SK-N-SH treated with all-trans-retinoic acid at 6 μM for 48 hours (cell line): ENCODE results near the gene PLAAT1.

Source experiments
- ATAC-seq: fragments of 200-7000 bp; cut with Tn5 transposase; 3 replicates; pipeline ENCODE4 v1.9.1; 2020; ENCODE audit warnings: mild to moderate bottlenecking, moderate library complexity
- ARNTL ChIP-seq: fragments of 450-650 bp; formaldehyde crosslinking; IDR thresholded peaks from 2 replicates; pipeline ENCODE4 v1.5.0; 2020; ENCODE audit warnings: low read depth, mild to moderate bottlenecking, moderate library complexity, borderline replicate concordance
- BACH2 ChIP-seq: fragments of 250-450 bp; sonication (Bioruptor Pico); IDR thresholded peaks from 2 replicates; pipeline ENCODE4 v1.9.0; 2021; ENCODE audit warnings: mild to moderate bottlenecking, borderline replicate concordance
- CSDC2 ChIP-seq: fragments of 250-450 bp; sonication (Bioruptor Pico); IDR thresholded peaks from 2 replicates; pipeline ENCODE4 v1.5.0; 2020; ENCODE audit warnings: mild to moderate bottlenecking, moderate library complexity
- ESRRG ChIP-seq: fragments of 250-450 bp; sonication (Bioruptor Pico); IDR thresholded peaks from 2 replicates; pipeline ENCODE4 v1.6.1; 2021; ENCODE audit warnings: mild to moderate bottlenecking
- GLIS3 ChIP-seq: fragments of 250-450 bp; sonication (Bioruptor Pico); IDR thresholded peaks from 2 replicates; pipeline ENCODE4 v1.5.0; 2020; ENCODE audit warnings: mild to moderate bottlenecking, moderate library complexity
- PPARA ChIP-seq: fragments of 250-450 bp; sonication (Bioruptor Pico); IDR thresholded peaks from 2 replicates; pipeline ENCODE4 v1.5.0; 2020; ENCODE audit warnings: mild to moderate bottlenecking, borderline replicate concordance
- SNAI2 ChIP-seq: fragments of 250-450 bp; sonication (Bioruptor Pico); IDR thresholded peaks from 2 replicates; pipeline ENCODE4 v1.5.0; 2020; ENCODE audit warnings: mild to moderate bottlenecking, moderate library complexity
- TCF4 ChIP-seq: fragments of 250-450 bp; sonication (Bioruptor Pico); IDR thresholded peaks from 2 replicates; pipeline ENCODE4 v1.8.0; 2021; ENCODE audit warnings: mild to moderate bottlenecking, moderate library complexity, borderline replicate concordance
- TOX ChIP-seq: fragments of 250-450 bp; sonication (Bioruptor Pico); IDR thresholded peaks from 2 replicates; pipeline ENCODE4 v1.8.0; 2021; ENCODE audit warnings: mild to moderate bottlenecking, moderate library complexity, borderline replicate concordance
- ZC3H10 ChIP-seq: fragments of 250-450 bp; sonication (Bioruptor Pico); IDR thresholded peaks from 2 replicates; pipeline ENCODE4 v1.5.1; 2021; ENCODE audit warnings: mild to moderate bottlenecking, moderate library complexity
- ZFP3 ChIP-seq: fragments of 250-450 bp; sonication (Bioruptor Pico); IDR thresholded peaks from 2 replicates; pipeline ENCODE4 v1.5.0; 2020; ENCODE audit warnings: mild to moderate bottlenecking, moderate library complexity
- ZNF565 ChIP-seq: fragments of 450-650 bp; formaldehyde crosslinking; conservative IDR thresholded peaks from 2 replicates; pipeline ENCODE4 v1.5.0; 2020; ENCODE audit warnings: low read depth, mild to moderate bottlenecking, moderate library complexity
- ZNF8 ChIP-seq: fragments of 450-650 bp; formaldehyde crosslinking; IDR thresholded peaks from 2 replicates; pipeline ENCODE4 v1.5.0; 2020; ENCODE audit warnings: mild to moderate bottlenecking, moderate library complexity
- TF ChIP-seq, protein P1 (sequence below): fragments of 250-450 bp; sonication (Bioruptor Pico); IDR thresholded peaks from 2 replicates; pipeline ENCODE4 v1.5.1; 2021; ENCODE audit warnings: mild to moderate bottlenecking, moderate library complexity
- TF ChIP-seq, protein P2 (sequence below): fragments of 250-450 bp; sonication (Bioruptor Pico); IDR thresholded peaks from 2 replicates; pipeline ENCODE4 v1.5.0; 2020; ENCODE audit warnings: mild to moderate bottlenecking, moderate library complexity
- TF ChIP-seq, protein P3 (sequence below): fragments of 250-450 bp; sonication (Bioruptor Pico); IDR thresholded peaks from 2 replicates; pipeline ENCODE4 v1.5.1; 2020; ENCODE audit warnings: low read depth, mild to moderate bottlenecking, moderate library complexity

PLAAT1 gene

DNA sequence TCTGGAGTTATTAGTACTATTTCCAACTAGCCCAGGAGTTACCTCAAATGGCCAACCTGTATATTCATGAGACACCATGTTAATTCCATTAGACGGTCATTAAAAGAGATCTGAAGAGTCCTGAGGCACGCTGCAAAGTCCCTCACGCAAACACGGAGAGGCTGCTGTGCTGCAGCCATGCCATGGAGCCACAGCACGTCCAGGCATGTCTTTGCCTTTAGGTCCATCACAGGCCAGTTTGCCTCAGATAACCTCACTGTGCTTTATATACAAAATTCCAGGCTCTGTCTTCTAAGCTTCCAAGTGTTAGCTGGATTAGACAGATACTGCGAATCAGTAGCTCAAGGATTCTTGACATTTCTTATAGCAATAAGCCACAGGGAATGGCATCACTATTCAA lies 9.8 kb upstream of the PLAAT1 start:
- TF ChIP-seq, protein P1, sequence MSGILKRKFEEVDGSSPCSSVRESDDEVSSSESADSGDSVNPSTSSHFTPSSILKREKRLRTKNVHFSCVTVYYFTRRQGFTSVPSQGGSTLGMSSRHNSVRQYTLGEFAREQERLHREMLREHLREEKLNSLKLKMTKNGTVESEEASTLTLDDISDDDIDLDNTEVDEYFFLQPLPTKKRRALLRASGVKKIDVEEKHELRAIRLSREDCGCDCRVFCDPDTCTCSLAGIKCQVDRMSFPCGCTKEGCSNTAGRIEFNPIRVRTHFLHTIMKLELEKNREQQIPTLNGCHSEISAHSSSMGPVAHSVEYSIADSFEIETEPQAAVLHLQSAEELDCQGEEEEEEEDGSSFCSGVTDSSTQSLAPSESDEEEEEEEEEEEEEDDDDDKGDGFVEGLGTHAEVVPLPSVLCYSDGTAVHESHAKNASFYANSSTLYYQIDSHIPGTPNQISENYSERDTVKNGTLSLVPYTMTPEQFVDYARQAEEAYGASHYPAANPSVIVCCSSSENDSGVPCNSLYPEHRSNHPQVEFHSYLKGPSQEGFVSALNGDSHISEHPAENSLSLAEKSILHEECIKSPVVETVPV (CRISPR knock-in tag), result no peak
- TF ChIP-seq ZNF565 (no peak), ZC3H10 (CRISPR knock-in tag) (no peak), CSDC2 (no peak), SNAI2 (CRISPR knock-in tag) (no peak)
- TF ChIP-seq, protein P2, sequence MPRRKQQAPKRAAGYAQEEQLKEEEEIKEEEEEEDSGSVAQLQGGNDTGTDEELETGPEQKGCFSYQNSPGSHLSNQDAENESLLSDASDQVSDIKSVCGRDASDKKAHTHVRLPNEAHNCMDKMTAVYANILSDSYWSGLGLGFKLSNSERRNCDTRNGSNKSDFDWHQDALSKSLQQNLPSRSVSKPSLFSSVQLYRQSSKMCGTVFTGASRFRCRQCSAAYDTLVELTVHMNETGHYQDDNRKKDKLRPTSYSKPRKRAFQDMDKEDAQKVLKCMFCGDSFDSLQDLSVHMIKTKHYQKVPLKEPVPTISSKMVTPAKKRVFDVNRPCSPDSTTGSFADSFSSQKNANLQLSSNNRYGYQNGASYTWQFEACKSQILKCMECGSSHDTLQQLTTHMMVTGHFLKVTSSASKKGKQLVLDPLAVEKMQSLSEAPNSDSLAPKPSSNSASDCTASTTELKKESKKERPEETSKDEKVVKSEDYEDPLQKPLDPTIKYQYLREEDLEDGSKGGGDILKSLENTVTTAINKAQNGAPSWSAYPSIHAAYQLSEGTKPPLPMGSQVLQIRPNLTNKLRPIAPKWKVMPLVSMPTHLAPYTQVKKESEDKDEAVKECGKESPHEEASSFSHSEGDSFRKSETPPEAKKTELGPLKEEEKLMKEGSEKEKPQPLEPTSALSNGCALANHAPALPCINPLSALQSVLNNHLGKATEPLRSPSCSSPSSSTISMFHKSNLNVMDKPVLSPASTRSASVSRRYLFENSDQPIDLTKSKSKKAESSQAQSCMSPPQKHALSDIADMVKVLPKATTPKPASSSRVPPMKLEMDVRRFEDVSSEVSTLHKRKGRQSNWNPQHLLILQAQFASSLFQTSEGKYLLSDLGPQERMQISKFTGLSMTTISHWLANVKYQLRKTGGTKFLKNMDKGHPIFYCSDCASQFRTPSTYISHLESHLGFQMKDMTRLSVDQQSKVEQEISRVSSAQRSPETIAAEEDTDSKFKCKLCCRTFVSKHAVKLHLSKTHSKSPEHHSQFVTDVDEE (CRISPR knock-in tag), result no peak
- no peak for ATAC-seq

DNA sequence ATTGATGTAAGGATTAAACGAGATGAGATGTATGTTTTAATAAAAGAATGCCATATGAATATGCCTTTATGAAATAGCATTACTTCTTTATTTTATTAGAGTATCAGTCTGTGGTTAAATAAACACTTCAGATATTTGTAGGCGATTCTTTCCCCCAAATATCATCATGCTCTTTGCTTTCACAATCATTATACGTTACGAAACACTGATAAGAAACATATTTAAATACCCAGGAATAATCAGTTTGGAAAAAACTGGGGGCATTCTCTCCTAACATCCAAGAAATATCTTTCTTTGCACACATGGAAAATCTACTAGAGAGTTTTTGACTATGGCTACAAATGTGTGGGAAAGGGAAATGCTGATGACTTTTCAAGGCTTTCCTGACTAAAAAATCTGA lies 4.4 kb upstream of the PLAAT1 start:
- ATAC-seq, result no peak
- TF ChIP-seq ZNF8 (CRISPR knock-in tag), result no peak
- TF ChIP-seq ESRRG (CRISPR knock-in tag), result no peak
- TF ChIP-seq TOX (CRISPR knock-in tag), result no peak
- TF ChIP-seq ARNTL (CRISPR knock-in tag), result no peak
- TF ChIP-seq BACH2 (CRISPR knock-in tag), result no peak
- TF ChIP-seq, protein P2 (CRISPR knock-in tag), result no peak
- TF ChIP-seq GLIS3 (CRISPR knock-in tag), result no peak
- TF ChIP-seq PPARA, result no peak
- no peak for TF ChIP-seq ZC3H10 (CRISPR knock-in tag)
- TF ChIP-seq TCF4, result no peak
- TF ChIP-seq, protein P3, sequence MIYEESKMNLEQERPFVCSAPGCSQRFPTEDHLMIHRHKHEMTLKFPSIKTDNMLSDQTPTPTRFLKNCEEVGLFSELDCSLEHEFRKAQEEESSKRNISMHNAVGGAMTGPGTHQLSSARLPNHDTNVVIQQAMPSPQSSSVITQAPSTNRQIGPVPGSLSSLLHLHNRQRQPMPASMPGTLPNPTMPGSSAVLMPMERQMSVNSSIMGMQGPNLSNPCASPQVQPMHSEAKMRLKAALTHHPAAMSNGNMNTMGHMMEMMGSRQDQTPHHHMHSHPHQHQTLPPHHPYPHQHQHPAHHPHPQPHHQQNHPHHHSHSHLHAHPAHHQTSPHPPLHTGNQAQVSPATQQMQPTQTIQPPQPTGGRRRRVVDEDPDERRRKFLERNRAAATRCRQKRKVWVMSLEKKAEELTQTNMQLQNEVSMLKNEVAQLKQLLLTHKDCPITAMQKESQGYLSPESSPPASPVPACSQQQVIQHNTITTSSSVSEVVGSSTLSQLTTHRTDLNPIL, result no peak

DNA sequence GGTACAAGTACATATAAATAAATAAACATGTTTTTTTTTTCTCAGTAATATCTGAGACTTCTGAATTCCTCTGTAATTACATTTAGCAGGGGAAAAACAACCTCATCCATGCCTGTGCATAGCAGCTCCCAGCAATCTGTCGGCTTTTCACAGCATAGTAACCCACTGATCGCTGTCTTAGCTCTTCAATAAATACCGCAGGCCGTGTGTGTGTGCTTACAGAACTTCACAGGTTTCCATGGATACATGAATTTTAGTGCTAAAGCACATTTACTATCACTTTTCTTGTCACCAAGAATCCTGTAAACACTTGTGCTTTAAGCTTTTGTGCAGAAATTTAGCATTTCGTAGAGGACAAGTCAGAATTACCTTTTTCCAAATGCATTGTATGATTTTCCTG lies 4.0 kb upstream of the PLAAT1 start:
- no peak for TF ChIP-seq ZC3H10 (CRISPR knock-in tag)
- TF ChIP-seq, protein P3, result no peak
- TF ChIP-seq BACH2 (CRISPR knock-in tag), result no peak
- TF ChIP-seq PPARA, result no peak
- no peak for TF ChIP-seq ZFP3
- no peak for TF ChIP-seq ESRRG (CRISPR knock-in tag)
- TF ChIP-seq, protein P2 (CRISPR knock-in tag), result no peak
- no peak for TF ChIP-seq TOX (CRISPR knock-in tag)
- no peak for ATAC-seq
